B cell (primary cell): Measurements from ENCODE around the gene MISP3. TPM values are rescaled to one million over a fixed set of nuclear protein-coding genes. Genes with fewer than 3 reads are reported as not detected.
"Not testable (repeated sequence)": the region's sequence is repeated elsewhere in the genome, so short reads cannot be mapped to it uniquely, and the experiment has no call there.

Source experiments
- ATAC-seq: fragments of 200-7000 bp; cut with Tn5 transposase; one replicate; pipeline ENCODE4 v1.10.0; 2021; ENCODE audit warnings: low read depth, mild to moderate bottlenecking, moderate number of reproducible peaks, moderate library complexity
- CTCF ChIA-PET: fragments of 350-600 bp; sonication (Branson Sonifier 250); formaldehyde crosslinking; loops from one replicate; lab custom pipeline; 2021; ENCODE audit warnings: antibody characterized with exemption, inconsistent platforms; lab: Charles Lee
- POLR2A ChIA-PET: fragments of 350-600 bp; sonication (Branson Sonifier 250); formaldehyde crosslinking; loops from one replicate; lab custom pipeline; 2021; ENCODE audit warnings: antibody characterized with exemption; lab: Charles Lee
- DNase-seq: peaks from one replicate; pipeline ENCODE4 v3.0.0; 2013
- H2AFZ ChIP-seq: 2 replicates; pipeline ENCODE4 v1.6.1; 2012; ENCODE audit warnings: mild to moderate bottlenecking, low read depth, low read length; ENCODE audit not compliant: insufficient read depth, poor library complexity, severe bottlenecking
- H3K27ac ChIP-seq, 2 donors: 1 replicate in 1 of 2; 2 replicates in 1 of 2; pipeline ENCODE4 v1.5.1; 2012 to 2013; ENCODE audit warnings: low read length in 2 of 2, mild to moderate bottlenecking in 2 of 2, moderate library complexity in 1 of 2
- H3K27me3 ChIP-seq, 4 experiments: fragments of 200-600 bp in 1 of 4; sonication (generic) in 1 of 4; replicated peaks in 1 of 4; 1 replicate in 2 of 4; 2 replicates in 2 of 4; pipeline versions ENCODE4 v1.6.1 to v1.7.0; 2013 to 2016; ENCODE audit warnings: low read length in 3 of 4, mild to moderate bottlenecking in 2 of 4, mixed read lengths in 1 of 4, moderate library complexity in 1 of 4; ENCODE audit not compliant: insufficient read depth in 4 of 4, control insufficient read depth in 3 of 4; ENCODE audit errors: control extremely low read depth in 1 of 4
- H3K36me3 ChIP-seq, 2 experiments: replicated peaks in 1 of 2; 1 replicate in 1 of 2; 2 replicates in 1 of 2; pipeline versions ENCODE4 v1.6.1 to v1.7.1; 2013; ENCODE audit warnings: low read length in 1 of 2; ENCODE audit not compliant: insufficient read depth in 2 of 2, control insufficient read depth in 1 of 2; ENCODE audit errors: control extremely low read depth in 1 of 2, extremely low read depth in 1 of 2
- H3K4me1 ChIP-seq, 2 donors: fragments of 200-600 bp in 1 of 2; sonication (generic) in 1 of 2; 1 replicate in 1 of 2; 2 replicates in 1 of 2; pipeline versions ENCODE4 v1.5.1 to v1.6.1; 2013 to 2017; ENCODE audit warnings: low read length in 2 of 2; ENCODE audit not compliant: control insufficient read depth in 2 of 2, insufficient read depth in 2 of 2
- H3K4me2 ChIP-seq: replicated peaks from 2 replicates; pipeline ENCODE3; 2012; ENCODE audit warnings: mild to moderate bottlenecking, low read depth, low read length; ENCODE audit not compliant: poor library complexity, severe bottlenecking
- H3K4me3 ChIP-seq, 5 experiments: fragments of 200-600 bp in 1 of 5; sonication (generic) in 1 of 5; 1 replicate in 3 of 5; 2 replicates in 2 of 5; pipeline versions ENCODE4 v1.5.1 to v1.7.0; 2011 to 2016; ENCODE audit warnings: low read length in 4 of 5, mild to moderate bottlenecking in 4 of 5, low read depth in 2 of 5, control low read depth in 1 of 5, moderate library complexity in 1 of 5; ENCODE audit not compliant: insufficient read depth in 1 of 5; ENCODE audit errors: control extremely low read depth in 1 of 5, extremely low read depth in 1 of 5
- H3K79me2 ChIP-seq: fragments of 200-600 bp; sonication (generic); one replicate; pipeline ENCODE4 v1.6.0; 2016; ENCODE audit warnings: low read length; ENCODE audit not compliant: control insufficient read depth, insufficient read depth
- H3K9ac ChIP-seq: fragments of 200-600 bp; sonication (generic); 2 replicates; pipeline ENCODE4 v1.6.1; 2017; ENCODE audit warnings: mild to moderate bottlenecking, low read length, moderate library complexity
- H3K9me3 ChIP-seq, 3 donors: one replicate each; pipeline versions ENCODE4 v1.6.1 to v1.7.1; 2013; ENCODE audit warnings: low read length in 2 of 3; ENCODE audit not compliant: control insufficient read depth in 2 of 3, insufficient read depth in 1 of 3; ENCODE audit errors: control extremely low read depth in 1 of 3
- H4K20me1 ChIP-seq: 2 replicates; pipeline ENCODE4 v1.6.0; 2012; ENCODE audit warnings: mild to moderate bottlenecking, low read length; ENCODE audit not compliant: insufficient read depth, control insufficient read depth, poor library complexity, severe bottlenecking
- H3K27ac Mint-ChIP-seq: one replicate; pipeline ENCODE4 v1.8.0; 2021; ENCODE audit warnings: mixed read lengths
- H3K27me3 Mint-ChIP-seq: one replicate; pipeline ENCODE4 v1.8.0; 2021; ENCODE audit warnings: mixed read lengths
- H3K4me1 Mint-ChIP-seq: one replicate; pipeline ENCODE4 v1.8.0; 2021; ENCODE audit warnings: mixed read lengths
- H3K4me3 Mint-ChIP-seq: one replicate; pipeline ENCODE4 v1.8.0; 2021; ENCODE audit warnings: mixed read lengths
- H3K9me3 Mint-ChIP-seq: one replicate; pipeline ENCODE4 v1.8.0; 2022; ENCODE audit warnings: mixed read lengths; ENCODE audit not compliant: insufficient read depth
- CTCF ChIP-seq: fragments of 200-600 bp; IDR thresholded peaks from one replicate; pipeline ENCODE4 v1.8.0; 2022; ENCODE audit warnings: antibody characterized with exemption, mild to moderate bottlenecking
- EZH2 ChIP-seq: IDR thresholded peaks from 2 replicates; pipeline ENCODE4 v1.6.1; 2012; ENCODE audit warnings: borderline replicate concordance, low read depth, mild to moderate bottlenecking, moderate library complexity, low read length; ENCODE audit not compliant: insufficient read depth, poor library complexity, severe bottlenecking
- WGBS: methylation state at CpG from one replicate; pipeline ENCODE4 v1.1.5; 2013; ENCODE audit warnings: missing lambda C conversion rate; ENCODE audit not compliant: insufficient coverage; 5-methylcytosine and 5-hydroxymethylcytosine counted together
- intact Hi-C: fragments of 100-400 bp; cut with micrococcal nuclease; formaldehyde crosslinking; loops from one replicate; pipeline ENCODE4 v1.10.0; 2022
- polyA plus RNA-seq: library from polyadenylated mRNA; depleted of rRNA; stranded (reverse); fragments of >200 nt; gene quantifications from 2 replicates; pipeline ENCODE4 v1.2.3, GENCODE V29; 2012
- total RNA-seq, 2 donors: library from RNA; stranded (reverse); fragments of 120-200 nt in 1 of 2; gene quantifications; 1 replicate in 1 of 2; 2 replicates in 1 of 2; pipeline versions ENCODE4 v1.2.3 to v1.2.4, GENCODE V29; 2013 to 2022

Gene MISP3
- total and polyA plus RNA-seq, 2 donors (not counting 1 experiment from before 2014, with no cell fraction given), result 0.34 TPM

- no peak overlapping the region for H3K4me2 ChIP-seq
- H4K20me1 ChIP-seq, result peaks cover 15% of the 10 kb centered on the region
- intact Hi-C loops, result loop anchor here (2.0 kb wide), 1 partner anchor 81 kb away; the partner anchor contains the start of gene DCAF15
- no CpG with 5 or more reads among the region's 2 CpGs for WGBS
- no peak overlapping the region for H3K27ac Mint-ChIP-seq
- no peaks in the 10 kb centered on the region for H3K27me3 ChIP-seq
- H3K4me1 Mint-ChIP-seq, result peaks cover 27% of the 10 kb centered on the region
- peak overlapping the region; percentile 21 for H3K4me3 Mint-ChIP-seq
- H3K9ac ChIP-seq, result no peak overlapping the region
- TF ChIP-seq EZH2 (no peak), CTCF (no peak)
- H3K27ac ChIP-seq, result peak overlapping the region in 1 of 2 donors; percentile 9
- no peak overlapping the region for H3K4me3 ChIP-seq
- peaks cover 10 to 28% of the 10 kb centered on the region in 2 donors for H3K4me1 ChIP-seq
- no peaks in the 10 kb centered on the region for H3K9me3 Mint-ChIP-seq
- H3K79me2 ChIP-seq, result peaks cover 34% of the 10 kb centered on the region
- POLR2A ChIA-PET, result interaction anchor here (0.7 kb wide), 1 partner anchor 67 kb away, joined by 3 read pairs; no protein-coding TSS in a partner anchor
- DNase-seq, result no peak
- no peak for ATAC-seq
- CTCF ChIA-PET, result interaction anchor here (2.7 kb wide), 1 partner anchor 38 kb away, joined by 12 read pairs; the partner anchor contains the start of gene MISP3
- H3K36me3 ChIP-seq, result peaks cover 2 to 25% of the 10 kb centered on the region in 2 experiments
- H3K9me3 ChIP-seq, result peaks cover 0 to 5% (median 0%) of the 10 kb centered on the region in 3 donors
- no peak overlapping the region for H2AFZ ChIP-seq
- H3K27me3 Mint-ChIP-seq, result no peaks in the 10 kb centered on the region
These were observed 38.6 kb upstream of the MISP3 start for GRCh38 chr19:14033946-14034345.

- CTCF ChIA-PET, result not testable (repeated sequence)
These were observed 37.4 kb upstream of the MISP3 start for GRCh38 chr19:14035159-14035558.

More at GRCh38 chr19:14035159-14035558, 37.4 kb upstream of the MISP3 start:
- Mint-ChIP-seq H3K27ac (peak overlapping the region; percentile 26), H3K4me1 (peaks cover 25% of the 10 kb centered on the region)
- H3K4me3 Mint-ChIP-seq, DNase-seq, intact Hi-C loops, H3K4me3 ChIP-seq, H3K9me3 Mint-ChIP-seq, POLR2A ChIA-PET, H3K4me2 ChIP-seq, H3K27me3 Mint-ChIP-seq, H3K27me3 ChIP-seq, H3K27ac ChIP-seq, H2AFZ ChIP-seq, H3K9ac ChIP-seq, H3K9me3 ChIP-seq, ATAC-seq: not testable (repeated sequence)
- Histone ChIP-seq H3K4me1 (peaks cover 6 to 23% of the 10 kb centered on the region in 2 donors), H3K36me3 (peaks cover 2 to 37% of the 10 kb centered on the region in 2 experiments), H3K79me2 (peaks cover 34% of the 10 kb centered on the region), H4K20me1 (peaks cover 27% of the 10 kb centered on the region)
- 92% methylated on average over 5 of the region's 12 CpGs for WGBS
